ENCODE measurements around the gene SLC30A3. TPM values are rescaled to one million over a fixed set of nuclear protein-coding genes. Genes with fewer than 3 reads are reported as not detected.

The SLC30A3 gene
- total RNA-seq, 6 donors from 2014 or later, result 0.20 to 2.3 (median 1.2) TPM

- Histone ChIP-seq H3K4me1 (peaks cover 20 to 28% (median 24%) of the 10 kb centered on the region in 4 donors), H3K27me3 (peaks cover 0 to 27% (median 15%) of the 10 kb centered on the region in 4 donors), H3K9me3 (no peaks in the 10 kb centered on the region), H3K4me3 (no peak overlapping the region), H3K36me3 (peaks cover 0 to 28% (median 3%) of the 10 kb centered on the region in 4 donors), H3K27ac (no peak overlapping the region)
- 8 to 21% methylated on average over 14 to 57 of the region's 75 CpGs for WGBS, 2 donors
- DNase-seq (peak in 1 of 2 donors; percentile 80), ATAC-seq (ENCODE audit: low FRiP score in 2 of 2) (no peak)
- TF ChIP-seq POLR2A (IDR thresholded peaks at IDR 0.05) (no peak), POLR2AphosphoS5 (IDR thresholded peaks at IDR 0.05) (no peak), EP300 (IDR thresholded peaks at IDR 0.05) (no peak), CTCF (IDR thresholded peaks at IDR 0.05) (no peak)
Measured at GRCh38 chr2:27307545-27308358, 44.9 kb upstream of the SLC30A3 start.

GRCh38 chr2:27307287-27307544, 44.4 kb upstream of the SLC30A3 start:
- DNase-seq (no peak), ATAC-seq (ENCODE audit: low FRiP score in 2 of 2) (no peak)
- TF ChIP-seq POLR2AphosphoS5 (IDR thresholded peaks at IDR 0.05), result no peak
- TF ChIP-seq POLR2A (IDR thresholded peaks at IDR 0.05), result no peak
- TF ChIP-seq EP300 (IDR thresholded peaks at IDR 0.05), result no peak
- no peak for TF ChIP-seq CTCF (IDR thresholded peaks at IDR 0.05)
- Histone ChIP-seq H3K4me1 (peaks cover 20 to 31% (median 24%) of the 10 kb centered on the region in 4 donors), H3K36me3 (peaks cover 0 to 28% (median 3%) of the 10 kb centered on the region in 4 donors), H3K27me3 (peaks cover 0 to 27% (median 15%) of the 10 kb centered on the region in 4 donors), H3K9me3 (no peaks in the 10 kb centered on the region), H3K4me3 (no peak overlapping the region), H3K27ac (no peak overlapping the region)
- 14 to 16% methylated on average over 3 to 13 of the region's 14 CpGs for WGBS, 2 donors

GRCh38 chr2:27306573-27307286, 43.9 kb upstream of the SLC30A3 start:
- DNase-seq (peak in 1 of 2 donors; percentile 82), ATAC-seq (ENCODE audit: low FRiP score in 2 of 2) (peak in 1 of 2 donors; percentile 6)
- peaks cover 20 to 31% (median 24%) of the 10 kb centered on the region in 4 donors for H3K4me1 ChIP-seq
- WGBS, 2 donors, result 2 to 5% methylated on average over 7 to 13 of the region's 51 CpGs
- peaks cover 0 to 24% (median under 1%) of the 10 kb centered on the region in 4 donors for H3K36me3 ChIP-seq
- no peak overlapping the region for H3K27ac ChIP-seq
- no peak for TF ChIP-seq POLR2AphosphoS5 (IDR thresholded peaks at IDR 0.05)
- no peak for TF ChIP-seq EP300 (IDR thresholded peaks at IDR 0.05)
- TF ChIP-seq CTCF (IDR thresholded peaks at IDR 0.05), result no peak
- no peak for TF ChIP-seq POLR2A (IDR thresholded peaks at IDR 0.05)
- peaks cover 0 to 27% (median 15%) of the 10 kb centered on the region in 4 donors for H3K27me3 ChIP-seq
- no peaks in the 10 kb centered on the region for H3K9me3 ChIP-seq
- peak overlapping the region in 2 of 4 donors; percentile 9 to 10 for H3K4me3 ChIP-seq

GRCh38 chr2:27306136-27306535, 43.3 kb upstream of the SLC30A3 start:
- Histone ChIP-seq H3K4me1 (peaks cover 20 to 31% (median 24%) of the 10 kb centered on the region in 4 donors), H3K27ac (no peak overlapping the region), H3K36me3 (peaks cover 0 to 18% (median 0%) of the 10 kb centered on the region in 4 donors), H3K9me3 (no peaks in the 10 kb centered on the region), H3K4me3 (peak overlapping the region in 2 of 4 donors; percentile 9 to 10), H3K27me3 (peaks cover 0 to 27% (median 15%) of the 10 kb centered on the region in 4 donors)
- TF ChIP-seq POLR2AphosphoS5 (IDR thresholded peaks at IDR 0.05) (no peak), EP300 (IDR thresholded peaks at IDR 0.05) (no peak), CTCF (IDR thresholded peaks at IDR 0.05) (no peak), POLR2A (IDR thresholded peaks at IDR 0.05) (no peak)
- WGBS, 2 donors, result 0 to 28% methylated on average over 5 to 25 of the region's 26 CpGs
- ATAC-seq (ENCODE audit: low FRiP score in 2 of 2) (no peak), DNase-seq (peak in 1 of 2 donors; percentile 64)
